Measurements from ENCODE around the gene LHFPL6.

GRCh38 chr13:39324806-39325311, 278.1 kb downstream of the LHFPL6 start:
- TF ChIP-seq GATA2 (IDR thresholded peaks at IDR 0.05; ENCODE audit: low read depth, low read length) = no peak
- TF ChIP-seq GATA3 (IDR thresholded peaks at IDR 0.05; ENCODE audit: low read depth, low read length) = no peak
